NCI-H2081 treated with DMSO at 0.1 percent for 48 hours (cell line): ENCODE data around the gene NCF4.

Source experiments
- DNase-seq: peaks from one replicate; lab custom pipeline; 2025; lab: John Stamatoyannopoulos, UW

NCF4 gene

DNA sequence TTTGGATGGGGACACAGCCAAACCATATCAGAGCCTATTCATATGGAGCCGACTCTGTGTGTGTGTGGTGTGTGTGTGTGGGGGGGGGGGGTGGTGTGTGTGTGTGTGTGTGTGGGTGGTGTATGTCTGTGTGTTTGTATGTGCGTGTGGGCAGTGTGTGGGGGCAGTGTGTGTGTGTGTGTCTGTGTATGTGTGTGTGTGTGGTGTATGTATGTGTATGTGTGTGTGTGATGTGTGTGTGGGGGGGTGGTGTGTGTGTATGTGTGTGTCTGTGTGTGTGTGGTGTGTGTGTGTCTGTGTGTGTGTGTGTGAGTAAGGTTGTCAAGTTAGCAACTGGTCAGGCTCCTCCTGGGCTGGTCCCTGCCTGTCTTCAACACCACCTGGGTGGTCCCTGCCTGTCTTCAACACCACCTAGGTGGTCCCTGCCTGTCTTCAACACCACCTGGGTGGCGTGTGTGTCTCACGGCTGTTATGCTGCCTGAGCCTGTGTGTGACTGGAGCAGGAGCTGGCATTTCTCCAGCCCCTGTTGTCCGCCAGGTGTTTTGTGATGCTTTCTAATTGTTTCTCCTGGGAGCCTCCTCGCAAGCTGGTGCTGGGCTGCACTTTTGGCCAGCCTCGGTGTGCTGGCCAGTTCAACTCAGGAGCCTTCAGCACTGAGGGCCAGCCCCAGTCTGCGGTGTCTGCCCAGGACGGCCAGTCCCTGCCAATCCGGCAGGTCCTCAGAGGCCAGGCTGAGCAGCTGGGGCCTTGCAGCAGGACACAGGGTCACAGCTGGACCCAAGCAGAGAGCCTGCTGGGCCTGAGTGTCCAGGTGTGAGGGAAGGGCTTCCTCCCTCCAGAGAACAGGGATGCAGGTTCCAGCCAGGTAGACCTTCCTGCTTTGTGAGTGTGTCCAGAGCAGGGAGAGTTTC lies 22.4 kb upstream of the NCF4 start:
- DNase-seq: no peak

DNA sequence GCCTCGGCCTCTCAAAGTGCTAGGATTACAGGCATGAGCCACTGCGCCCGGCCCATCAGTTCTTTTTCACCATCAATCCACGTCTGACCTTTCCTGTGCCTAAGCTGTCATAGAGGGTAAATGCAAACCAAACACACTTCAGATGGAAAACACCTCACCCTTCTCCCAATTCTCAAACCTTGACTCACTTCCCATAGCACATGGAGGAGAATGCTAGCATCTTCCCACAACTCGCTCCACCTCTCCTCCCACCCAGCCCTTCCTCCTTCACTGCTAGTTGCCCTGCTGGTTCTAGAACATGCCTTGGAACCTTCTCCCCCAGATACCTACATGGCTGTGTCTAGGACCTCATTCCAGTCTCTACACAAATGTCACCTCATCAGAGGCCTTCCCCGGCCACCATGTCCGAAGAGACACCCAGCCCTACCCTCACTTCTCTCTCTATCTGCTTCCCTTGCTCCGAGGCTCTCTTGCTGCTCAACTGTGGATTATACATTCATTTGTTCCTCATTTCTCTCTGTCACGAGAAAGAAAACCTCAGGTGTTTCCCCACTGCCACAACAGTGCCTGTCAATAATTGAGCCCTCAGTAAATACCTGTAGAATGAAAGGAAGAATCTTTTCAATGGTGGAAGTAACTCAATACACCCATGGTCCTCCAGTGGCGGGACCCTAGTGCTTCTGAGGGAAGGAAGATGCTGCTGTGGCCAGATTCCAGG lies 21.3 kb upstream of the NCF4 start:
- DNase-seq: no peak

DNA sequence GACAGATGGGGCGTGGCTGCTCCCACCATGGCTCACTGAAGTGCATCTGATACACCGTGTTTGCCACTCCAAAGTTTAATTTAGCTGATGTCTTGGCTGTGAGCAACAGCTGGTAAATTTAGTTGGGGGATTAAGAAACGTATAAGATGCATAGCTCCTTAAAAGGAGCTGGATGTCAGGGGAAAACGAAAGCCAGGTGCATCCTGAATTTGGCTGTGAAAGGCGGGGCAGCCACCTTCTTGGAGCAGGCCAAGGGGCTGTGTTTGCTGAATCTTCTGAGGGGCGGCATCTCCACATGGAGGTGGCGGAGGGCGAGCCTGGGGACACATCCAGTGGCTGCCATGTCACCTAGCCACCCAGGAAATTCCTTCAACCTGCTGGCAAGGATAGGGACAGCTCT lies 20.7 kb upstream of the NCF4 start:
- no peak for DNase-seq

DNA sequence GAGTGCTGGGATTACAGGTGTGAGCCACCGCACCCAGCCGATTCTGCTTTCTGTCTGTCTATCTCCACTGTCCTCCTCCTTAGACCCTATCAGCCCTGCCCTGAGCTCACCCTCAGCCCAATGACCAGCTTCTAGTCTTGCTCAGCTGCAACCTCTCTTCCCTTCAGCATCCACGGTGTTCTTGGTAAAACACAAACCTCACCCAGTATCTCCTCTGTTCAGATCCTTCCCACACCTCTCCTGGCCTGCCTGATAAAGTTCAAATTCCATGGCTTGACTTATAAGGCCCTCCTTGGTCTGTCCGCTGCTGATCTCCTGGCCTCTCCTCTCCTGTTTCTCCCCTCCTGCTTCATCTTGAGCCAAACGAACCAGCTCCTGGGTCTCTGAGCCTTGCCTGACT lies 14.5 kb upstream of the NCF4 start:
- DNase-seq: no peak

DNA sequence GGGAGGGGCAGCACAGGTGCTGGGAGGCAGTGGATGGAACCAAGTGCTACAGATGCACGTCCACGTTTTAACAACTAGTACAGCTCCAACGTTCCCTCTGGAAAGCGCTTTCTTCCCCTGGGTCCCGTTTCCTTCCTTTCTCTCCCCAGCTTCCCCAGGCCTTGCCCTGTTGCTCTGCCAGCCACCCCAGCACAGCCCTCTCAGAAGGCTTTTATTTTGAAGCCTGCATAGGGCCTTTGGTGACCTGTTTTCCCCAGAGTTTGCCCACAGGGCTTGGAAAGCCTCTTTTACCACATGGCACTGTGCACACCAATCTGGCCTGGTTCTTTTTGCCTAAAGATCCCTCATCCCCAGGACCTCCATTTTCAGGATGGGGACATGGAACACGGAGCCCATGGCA lies 13.9 kb upstream of the NCF4 start:
- DNase-seq: no peak

DNA sequence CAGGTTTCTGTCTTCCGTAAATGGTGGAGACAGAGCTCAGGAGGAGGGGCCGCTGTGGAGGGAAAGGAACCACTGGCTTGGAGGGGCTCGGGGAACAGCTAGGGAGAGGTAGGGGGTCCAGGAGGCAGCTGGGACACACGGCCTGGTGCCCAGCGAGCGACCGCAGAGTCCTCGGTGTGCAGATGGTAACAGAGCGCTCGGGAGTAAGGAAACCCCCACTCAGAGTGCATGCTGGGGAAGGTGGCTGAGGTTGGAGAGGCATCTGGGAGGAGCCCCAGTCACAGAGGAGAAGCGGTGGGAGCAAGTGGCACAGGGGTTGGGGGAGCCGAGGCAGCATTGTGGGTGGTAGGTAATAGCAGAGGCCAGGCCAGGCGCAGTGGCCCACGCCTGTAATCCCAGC lies 10.8 kb upstream of the NCF4 start:
- DNase-seq: no peak

DNA sequence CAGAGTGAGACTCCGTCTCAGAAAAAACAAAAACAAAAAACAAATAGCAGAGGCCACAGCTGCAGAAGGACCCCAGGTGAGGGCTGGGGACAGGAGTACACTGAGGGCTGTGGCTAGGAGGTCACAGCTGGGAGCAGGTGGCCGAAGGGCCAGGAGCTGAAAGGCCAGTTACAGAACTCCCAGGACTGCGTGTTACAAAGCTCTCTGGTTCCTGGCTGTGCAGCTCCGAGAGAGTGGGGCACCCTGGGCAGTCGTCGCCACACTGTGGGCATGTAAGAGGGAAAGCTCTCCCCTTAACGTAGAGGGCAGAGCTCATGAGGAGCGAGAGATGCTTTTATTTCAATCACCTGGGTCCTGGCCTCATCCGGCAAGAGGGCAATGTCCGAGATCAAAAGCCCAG lies 10.1 kb upstream of the NCF4 start:
- no peak for DNase-seq

DNA sequence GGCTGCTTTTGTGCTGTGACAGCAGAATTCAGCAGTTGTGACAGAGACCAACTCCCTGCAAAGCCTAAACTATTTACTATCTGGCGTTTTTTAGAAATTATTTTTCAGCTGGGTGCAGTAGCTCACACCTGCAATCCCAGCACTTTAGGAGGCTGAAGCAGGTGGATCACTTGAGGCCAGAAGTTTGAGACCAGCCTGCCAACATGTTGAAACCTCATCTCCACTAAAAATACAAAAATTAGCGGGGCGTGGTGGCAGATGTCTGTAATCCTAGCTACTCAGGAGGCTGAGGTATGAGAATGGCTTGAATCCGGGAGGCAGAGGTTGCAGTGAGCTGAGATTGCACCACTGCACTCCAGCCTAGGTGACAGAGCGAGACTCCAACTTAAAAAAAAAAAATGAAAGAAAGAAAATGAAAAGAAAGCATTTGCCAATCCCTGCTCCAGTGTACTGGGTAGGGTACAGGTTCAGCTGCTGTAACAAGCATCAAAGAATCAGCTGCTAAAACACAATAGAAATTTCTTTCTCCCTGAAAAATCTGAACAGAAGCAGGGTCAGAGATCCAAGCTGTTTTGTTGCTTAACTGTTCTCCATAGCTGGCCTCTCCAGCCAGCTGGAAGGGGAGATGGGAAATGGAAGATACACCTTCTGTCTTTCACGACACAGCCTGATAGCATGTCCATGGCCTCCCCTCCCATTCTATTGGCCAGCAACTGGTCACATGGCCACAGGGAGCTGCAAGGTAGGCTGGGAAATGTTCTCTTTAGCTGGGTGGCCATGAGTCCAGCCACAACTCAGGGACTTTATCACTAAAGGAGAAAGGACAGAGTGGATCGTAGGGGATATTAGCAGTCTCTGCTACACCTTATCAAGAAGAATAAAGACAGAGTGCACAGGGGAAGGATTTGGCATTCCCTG lies 8.5 kb upstream of the NCF4 start:
- no peak for DNase-seq

DNA sequence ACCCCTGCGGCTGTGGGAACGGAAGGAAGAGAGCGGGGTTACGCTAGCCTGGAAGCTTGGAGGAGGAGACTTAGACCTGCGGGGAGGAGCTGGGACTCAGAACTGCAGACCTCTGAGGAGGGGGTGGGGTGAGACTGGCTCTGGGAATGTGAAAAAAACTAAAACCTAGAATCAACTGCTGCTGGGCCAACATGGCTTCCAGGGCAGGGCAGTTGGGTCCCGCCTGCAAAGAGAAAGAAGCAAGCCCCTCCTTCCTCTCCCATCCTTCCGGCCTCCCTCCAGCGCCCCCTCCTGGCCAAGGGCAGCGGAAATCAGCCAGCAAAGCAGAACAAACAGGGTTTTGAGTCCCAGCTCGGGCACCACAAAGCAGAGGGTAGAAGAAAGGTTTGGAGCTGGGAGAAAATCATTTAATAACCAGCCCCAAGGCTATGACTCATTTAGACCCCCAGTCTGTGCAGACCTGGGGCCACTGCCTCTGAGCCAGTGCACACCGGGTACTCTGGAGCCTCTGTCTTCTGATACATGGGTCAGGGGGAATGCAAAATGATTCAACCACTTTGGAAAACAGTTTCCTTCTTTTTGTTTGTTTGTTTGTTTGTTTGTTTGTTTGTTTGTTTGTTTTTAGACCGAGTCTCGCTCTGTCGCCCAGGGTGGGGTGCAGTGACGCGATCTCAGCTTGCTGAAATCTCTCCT lies 7.3 kb upstream of the NCF4 start:
- DNase-seq: no peak

- DNase-seq: no peak
Measured at GRCh38 chr22:36855478-36855877, 5.3 kb upstream of the NCF4 start.

DNA sequence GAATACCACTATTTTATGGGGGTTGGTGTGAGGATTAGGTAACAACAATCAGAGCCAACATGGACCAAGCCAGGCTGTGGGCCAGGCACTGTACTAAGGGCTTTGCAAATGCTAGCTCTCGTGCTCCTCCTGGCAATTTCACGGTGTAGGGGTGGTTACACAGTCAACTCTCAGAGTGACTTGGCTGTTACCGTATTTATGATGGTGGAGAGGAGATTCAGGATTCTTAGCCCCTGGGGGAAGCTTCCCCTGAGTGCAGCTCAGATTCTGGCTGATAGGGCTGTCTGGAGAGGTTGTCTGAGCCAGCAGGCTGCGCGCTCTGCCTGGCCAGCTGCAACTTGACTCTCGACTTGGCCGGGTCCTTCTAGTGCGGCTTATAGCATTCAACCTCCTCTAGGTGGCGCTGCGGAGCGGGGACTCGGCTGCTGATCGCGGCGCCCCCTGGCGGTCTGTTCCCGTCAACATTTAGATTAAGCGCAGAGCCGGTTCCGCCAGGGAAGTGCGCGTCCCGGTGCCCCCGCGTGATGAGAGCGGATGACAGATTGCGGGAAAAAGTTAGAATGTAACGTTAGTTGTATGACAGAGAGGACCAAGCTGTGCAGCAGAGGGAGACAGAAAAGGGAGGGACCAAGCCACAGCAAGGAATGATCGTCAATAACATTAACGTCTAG lies 4.5 kb upstream of the NCF4 start:
- peak; percentile 2 for DNase-seq

DNA sequence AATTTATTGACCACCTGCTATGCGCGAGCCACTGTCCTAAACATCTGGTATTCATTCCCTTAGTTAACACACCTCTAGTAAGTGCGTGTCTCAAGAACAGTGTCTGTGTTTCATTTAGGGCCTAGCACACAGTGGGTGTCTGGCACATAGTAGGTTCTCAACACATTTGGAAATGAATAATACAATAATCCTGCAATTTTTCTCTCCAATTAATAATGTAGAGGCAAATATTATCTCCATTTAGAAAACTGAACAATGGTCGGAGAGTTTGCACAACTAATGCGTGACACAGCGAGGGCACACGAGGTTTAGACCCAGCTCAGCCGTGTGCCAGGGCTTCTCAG lies 4.0 kb upstream of the NCF4 start:
- DNase-seq: no peak

DNA sequence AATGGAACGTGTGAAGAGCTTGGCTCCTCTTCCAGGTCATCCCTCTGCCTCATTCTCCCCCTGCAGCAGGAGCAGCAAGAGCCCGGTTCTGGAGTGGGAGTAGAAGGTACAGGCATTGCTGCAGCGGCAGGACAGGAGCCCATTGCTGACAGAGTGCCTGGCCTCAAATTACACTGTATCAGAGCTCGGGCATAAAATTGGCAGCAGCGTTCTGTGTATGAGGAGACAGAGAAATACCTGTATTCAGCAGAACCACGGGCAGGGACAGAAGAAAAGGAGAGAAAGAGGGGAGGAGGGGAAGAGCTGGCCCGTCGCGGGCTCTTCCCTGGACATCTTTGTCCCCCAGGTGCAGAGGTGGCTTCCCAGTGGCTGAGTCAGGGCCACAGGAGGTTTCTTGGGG lies 2.6 kb upstream of the NCF4 start:
- no peak for DNase-seq

GRCh38 chr22:36858966-36859365 lies 1.8 kb upstream of the NCF4 start:
- no peak for DNase-seq

GRCh38 chr22:36860017-36860416 lies 789 bp upstream of the NCF4 start:
- no peak for DNase-seq

DNA sequence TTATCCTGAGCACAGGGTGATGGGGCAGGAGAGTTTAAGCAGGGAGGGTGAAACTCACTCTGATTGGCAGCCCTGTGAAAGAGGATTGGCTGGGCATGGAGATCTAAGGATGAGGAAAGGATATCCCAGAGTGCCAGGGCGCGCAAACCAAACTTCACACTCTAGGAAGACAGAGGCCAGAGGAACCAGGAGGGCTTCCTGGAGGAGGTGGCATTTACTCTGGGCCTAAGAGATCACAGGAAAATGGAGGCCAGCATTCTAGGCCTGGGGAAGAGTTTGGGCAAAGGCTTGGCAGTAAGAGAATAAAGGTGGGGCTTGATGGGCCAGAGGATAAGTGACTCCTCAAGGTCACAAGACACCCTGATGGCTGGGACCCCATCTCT lies 377 bp upstream of the NCF4 start:
- DNase-seq: no peak

DNA sequence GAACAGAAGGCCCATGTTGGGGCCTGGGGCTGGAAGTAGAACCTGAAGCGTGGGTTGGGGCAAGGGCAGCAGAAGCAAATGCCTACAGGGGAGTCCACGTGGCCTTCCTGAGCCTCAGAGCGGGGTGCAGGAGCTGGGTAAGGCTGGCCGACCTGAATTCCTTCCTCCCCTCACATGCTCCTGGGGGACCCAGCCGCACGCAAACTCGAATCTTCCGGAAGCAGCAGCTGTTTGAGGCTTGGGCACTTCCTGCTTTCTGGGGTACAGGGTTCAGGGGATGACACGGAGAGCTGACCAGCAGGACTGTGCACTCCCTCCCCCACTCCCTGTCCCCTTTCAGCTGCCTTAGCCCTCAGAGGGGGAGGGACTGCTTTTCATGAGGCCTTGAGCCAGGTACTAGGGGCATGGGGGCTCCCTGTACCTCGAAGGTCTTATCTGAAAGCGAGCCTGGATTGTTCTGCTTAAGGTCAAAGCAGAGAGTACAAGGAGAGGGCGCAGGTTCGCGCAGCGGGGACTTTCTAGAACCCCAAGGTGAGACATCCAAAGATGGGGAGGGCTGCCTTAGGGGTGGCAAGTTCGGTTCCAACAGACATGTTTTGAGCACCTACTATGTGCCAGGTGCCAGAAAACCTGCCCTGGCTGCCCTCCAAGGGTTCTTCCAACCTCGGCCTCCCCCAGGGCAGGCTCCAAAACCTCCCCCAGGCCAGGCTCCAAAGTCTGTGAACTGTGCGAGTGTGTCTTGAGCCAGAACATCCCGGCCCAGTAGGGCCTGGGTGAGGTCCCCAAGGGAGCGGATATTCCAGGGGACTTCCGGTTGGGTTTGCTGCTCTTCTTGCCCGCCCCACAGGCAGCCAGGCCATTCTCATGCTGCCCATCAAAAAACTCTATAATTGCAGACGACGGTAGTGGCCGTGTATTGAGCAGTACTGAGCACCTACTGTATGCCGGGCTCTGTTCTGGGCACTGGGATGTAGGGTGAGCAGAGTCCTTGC lies 1.7 kb downstream of the NCF4 start:
- no peak for DNase-seq

GRCh38 chr22:36863281-36863680 lies 2.5 kb downstream of the NCF4 start:
- no peak for DNase-seq

GRCh38 chr22:36863979-36864378 lies 3.2 kb downstream of the NCF4 start:
- DNase-seq: no peak
